HG03039 (cell line): ENCODE measurements around the gene NHLH1.
"Not testable (repeated sequence)": the region's sequence is repeated elsewhere in the genome, so short reads cannot be mapped to it uniquely, and the experiment has no call there.

Experiments
- ATAC-seq: cut with Tn5 transposase; IDR thresholded peaks from one replicate; pipeline ENCODE4 v1.9.1; 2021; ENCODE audit warnings: mild to moderate bottlenecking, moderate library complexity; ENCODE audit not compliant: unreplicated experiment

The NHLH1 gene

GRCh38 chr1:160376525-160377131 lies 9.8 kb downstream of the NHLH1 start:
- no peak for ATAC-seq

- no peak for ATAC-seq
These were observed 10.8 kb downstream of the NHLH1 start for GRCh38 chr1:160377585-160378206.

- not testable (repeated sequence) for ATAC-seq
These were observed 17.9 kb downstream of the NHLH1 start for GRCh38 chr1:160384812-160385211.

- not testable (repeated sequence) for ATAC-seq
These were observed 21.5 kb downstream of the NHLH1 start for GRCh38 chr1:160388406-160388805.

GRCh38 chr1:160394673-160395072 lies 27.8 kb downstream of the NHLH1 start:
- ATAC-seq = no peak

- ATAC-seq = no peak
These were observed 30.8 kb downstream of the NHLH1 start for GRCh38 chr1:160397651-160398050.

GRCh38 chr1:160398823-160399222 lies 32.0 kb downstream of the NHLH1 start:
- ATAC-seq = no peak

GRCh38 chr1:160399544-160400222 lies 32.8 kb downstream of the NHLH1 start:
- ATAC-seq = no peak

GRCh38 chr1:160400223-160400645 lies 33.4 kb downstream of the NHLH1 start, which contains the start of gene VANGL2:
TSS of gene VANGL2 (plus strand) at chr1:160400564. CDS start at chr1:160415838, 15,274 bp downstream.
- ATAC-seq = no peak

- no peak for ATAC-seq
These were observed 34.0 kb downstream of the NHLH1 start for GRCh38 chr1:160400646-160401486.

- no peak for ATAC-seq
These were observed 34.6 kb downstream of the NHLH1 start for GRCh38 chr1:160401487-160401805.

- no peak for ATAC-seq
These were observed 35.3 kb downstream of the NHLH1 start for GRCh38 chr1:160402001-160402795.

GRCh38 chr1:160403244-160403643 lies 36.4 kb downstream of the NHLH1 start:
- ATAC-seq = no peak

- ATAC-seq = no peak
These were observed 37.2 kb downstream of the NHLH1 start for GRCh38 chr1:160404094-160404493.

GRCh38 chr1:160405331-160405877 lies 38.5 kb downstream of the NHLH1 start:
- no peak for ATAC-seq

- no peak for ATAC-seq
These were observed 39.5 kb downstream of the NHLH1 start for GRCh38 chr1:160406131-160406968.

- no peak for ATAC-seq
These were observed 41.2 kb downstream of the NHLH1 start for GRCh38 chr1:160407839-160408801.

GRCh38 chr1:160408864-160409263 lies 42.0 kb downstream of the NHLH1 start:
- no peak for ATAC-seq
